ENCODE results near the gene SASH1.

GRCh38 chr6:148448369-148449012 lies 105.9 kb downstream of the SASH1 start:
- TF ChIP-seq YY1 (IDR thresholded peaks at IDR 0.05; ENCODE audit: insufficient read depth, insufficient read length) (no peak), ZNF274 (IDR thresholded peaks at IDR 0.05; ENCODE audit: low read depth, low read length) (no peak), SUZ12 (IDR thresholded peaks at IDR 0.05; ENCODE audit: extremely low read depth, insufficient read depth, insufficient read length) (no peak)
